Ishikawa (cell line): ENCODE results near the gene TM9SF1.

ENCODE experiments used
- CEBPB ChIP-seq: IDR thresholded peaks from 2 replicates; pipeline ENCODE4 v1.6.1; 2012
- EGR1 ChIP-seq: IDR thresholded peaks from 2 replicates; pipeline ENCODE4 v1.6.1; 2012
- EP300 ChIP-seq: IDR thresholded peaks from 2 replicates; pipeline ENCODE4 v1.6.1; 2012; ENCODE audit warnings: borderline replicate concordance
- RAD21 ChIP-seq: IDR thresholded peaks from 2 replicates; pipeline ENCODE4 v1.6.1; 2012; ENCODE audit warnings: low read depth
- TAF1 ChIP-seq: IDR thresholded peaks from 2 replicates; pipeline ENCODE4 v1.6.1; 2012; ENCODE audit warnings: low read depth, mild to moderate bottlenecking
- TCF12 ChIP-seq: IDR thresholded peaks from 2 replicates; pipeline ENCODE4 v1.6.1; 2012; ENCODE audit warnings: low read depth
- YY1 ChIP-seq: IDR thresholded peaks from 2 replicates; pipeline ENCODE4 v1.6.1; 2012; ENCODE audit warnings: low read depth
- TF ChIP-seq, protein P1 (sequence below): IDR thresholded peaks from 2 replicates; pipeline ENCODE4 v1.6.1; 2012
- TF ChIP-seq, protein P2 (sequence below): IDR thresholded peaks from 2 replicates; pipeline ENCODE4 v1.6.1; 2012; ENCODE audit warnings: low read depth, mild to moderate bottlenecking
- TF ChIP-seq, protein P3 (sequence below): IDR thresholded peaks from 2 replicates; pipeline ENCODE4 v1.6.1; 2012

DNA sequence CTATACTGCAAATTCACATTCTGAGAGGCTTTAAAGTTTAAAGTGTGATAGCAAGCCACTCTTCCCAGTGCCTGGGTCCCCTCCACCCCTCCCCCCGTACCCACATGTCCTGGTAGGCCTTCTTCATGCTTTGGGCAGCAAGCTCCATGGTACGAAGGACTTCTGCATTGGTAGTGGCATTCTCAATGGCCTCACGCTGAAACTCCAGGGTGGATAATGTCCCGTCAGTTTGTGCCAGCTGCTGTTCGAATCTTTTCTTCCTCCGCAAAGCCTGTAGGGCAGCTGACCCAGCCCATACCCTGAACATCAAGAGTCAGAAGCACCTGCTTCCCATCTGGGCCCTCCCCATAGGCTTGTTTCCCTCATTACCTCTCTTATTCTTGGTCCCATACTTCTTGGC is 16.1 kb upstream of the TM9SF1 start:
- TF ChIP-seq RAD21 = no peak
- TF ChIP-seq EP300 = no peak
- no peak for TF ChIP-seq TCF12
- TF ChIP-seq, protein P1, sequence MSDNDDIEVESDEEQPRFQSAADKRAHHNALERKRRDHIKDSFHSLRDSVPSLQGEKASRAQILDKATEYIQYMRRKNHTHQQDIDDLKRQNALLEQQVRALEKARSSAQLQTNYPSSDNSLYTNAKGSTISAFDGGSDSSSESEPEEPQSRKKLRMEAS = no peak
- no peak for TF ChIP-seq YY1
- TF ChIP-seq, protein P2, sequence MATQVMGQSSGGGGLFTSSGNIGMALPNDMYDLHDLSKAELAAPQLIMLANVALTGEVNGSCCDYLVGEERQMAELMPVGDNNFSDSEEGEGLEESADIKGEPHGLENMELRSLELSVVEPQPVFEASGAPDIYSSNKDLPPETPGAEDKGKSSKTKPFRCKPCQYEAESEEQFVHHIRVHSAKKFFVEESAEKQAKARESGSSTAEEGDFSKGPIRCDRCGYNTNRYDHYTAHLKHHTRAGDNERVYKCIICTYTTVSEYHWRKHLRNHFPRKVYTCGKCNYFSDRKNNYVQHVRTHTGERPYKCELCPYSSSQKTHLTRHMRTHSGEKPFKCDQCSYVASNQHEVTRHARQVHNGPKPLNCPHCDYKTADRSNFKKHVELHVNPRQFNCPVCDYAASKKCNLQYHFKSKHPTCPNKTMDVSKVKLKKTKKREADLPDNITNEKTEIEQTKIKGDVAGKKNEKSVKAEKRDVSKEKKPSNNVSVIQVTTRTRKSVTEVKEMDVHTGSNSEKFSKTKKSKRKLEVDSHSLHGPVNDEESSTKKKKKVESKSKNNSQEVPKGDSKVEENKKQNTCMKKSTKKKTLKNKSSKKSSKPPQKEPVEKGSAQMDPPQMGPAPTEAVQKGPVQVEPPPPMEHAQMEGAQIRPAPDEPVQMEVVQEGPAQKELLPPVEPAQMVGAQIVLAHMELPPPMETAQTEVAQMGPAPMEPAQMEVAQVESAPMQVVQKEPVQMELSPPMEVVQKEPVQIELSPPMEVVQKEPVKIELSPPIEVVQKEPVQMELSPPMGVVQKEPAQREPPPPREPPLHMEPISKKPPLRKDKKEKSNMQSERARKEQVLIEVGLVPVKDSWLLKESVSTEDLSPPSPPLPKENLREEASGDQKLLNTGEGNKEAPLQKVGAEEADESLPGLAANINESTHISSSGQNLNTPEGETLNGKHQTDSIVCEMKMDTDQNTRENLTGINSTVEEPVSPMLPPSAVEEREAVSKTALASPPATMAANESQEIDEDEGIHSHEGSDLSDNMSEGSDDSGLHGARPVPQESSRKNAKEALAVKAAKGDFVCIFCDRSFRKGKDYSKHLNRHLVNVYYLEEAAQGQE = no peak
- TF ChIP-seq, protein P3, sequence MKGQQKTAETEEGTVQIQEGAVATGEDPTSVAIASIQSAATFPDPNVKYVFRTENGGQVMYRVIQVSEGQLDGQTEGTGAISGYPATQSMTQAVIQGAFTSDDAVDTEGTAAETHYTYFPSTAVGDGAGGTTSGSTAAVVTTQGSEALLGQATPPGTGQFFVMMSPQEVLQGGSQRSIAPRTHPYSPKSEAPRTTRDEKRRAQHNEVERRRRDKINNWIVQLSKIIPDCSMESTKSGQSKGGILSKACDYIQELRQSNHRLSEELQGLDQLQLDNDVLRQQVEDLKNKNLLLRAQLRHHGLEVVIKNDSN = no peak
- TF ChIP-seq EGR1 = no peak
- no peak for TF ChIP-seq CEBPB
- no peak for TF ChIP-seq TAF1
